ENCODE data around the gene CCDC82.
A peak's percentile ranks its signal among the peaks of the same experiment; 100 is the strongest.
"Not testable (repeated sequence)": the region's sequence is repeated elsewhere in the genome, so short reads cannot be mapped to it uniquely, and the experiment has no call there.

The CCDC82 gene

DNA sequence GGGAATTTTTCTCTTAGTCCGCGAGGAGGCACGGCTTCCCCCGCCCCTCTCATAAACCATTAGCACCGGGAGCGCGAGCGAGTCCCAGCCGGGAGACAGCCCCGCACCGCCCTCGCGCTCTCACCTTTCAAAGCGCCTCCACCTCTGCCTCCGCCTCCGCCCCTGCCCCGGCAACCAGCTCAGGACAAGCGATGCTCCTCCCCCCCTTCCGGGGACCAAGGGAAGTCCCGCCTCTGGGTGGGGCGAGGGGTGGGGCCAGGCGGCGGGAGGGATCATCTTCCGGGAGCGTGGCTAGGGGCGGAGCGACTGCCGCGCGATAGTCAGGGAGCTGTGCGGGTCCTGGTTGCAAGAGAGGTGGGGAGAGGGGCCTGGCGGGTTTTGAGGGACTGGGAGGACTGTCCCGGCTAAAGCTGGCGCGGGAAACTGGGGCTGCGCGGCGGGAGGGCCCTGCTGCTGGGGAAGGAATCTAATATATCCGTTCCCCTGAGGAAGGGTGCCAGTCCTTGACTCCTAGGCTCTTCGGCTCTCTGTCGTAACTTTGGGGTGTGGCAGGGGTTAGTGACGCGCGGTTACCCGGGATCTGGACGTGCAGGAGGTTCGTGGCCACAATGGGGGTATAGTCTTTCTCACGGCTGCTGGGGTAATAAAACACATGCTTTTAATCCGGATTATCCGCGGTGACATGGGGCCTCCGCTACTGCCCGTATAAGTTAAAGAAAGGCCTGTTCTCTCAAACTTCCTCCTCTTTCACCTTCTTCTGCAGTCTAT lies at the start of gene CCDC82, which contains the start of gene JRKL:
Gene CCDC82, minus strand, starts transcription at position 193 of the 768 bp plus-strand sequence. CDS start 5,165 bp downstream, outside the sequence.
Gene JRKL, plus strand, starts transcription at position 294 of the 768 bp plus-strand sequence. CDS start 637 bp downstream, outside the sequence.
- peak; percentile 97 for DNase-seq (ENCODE audit: low read depth)

DNA sequence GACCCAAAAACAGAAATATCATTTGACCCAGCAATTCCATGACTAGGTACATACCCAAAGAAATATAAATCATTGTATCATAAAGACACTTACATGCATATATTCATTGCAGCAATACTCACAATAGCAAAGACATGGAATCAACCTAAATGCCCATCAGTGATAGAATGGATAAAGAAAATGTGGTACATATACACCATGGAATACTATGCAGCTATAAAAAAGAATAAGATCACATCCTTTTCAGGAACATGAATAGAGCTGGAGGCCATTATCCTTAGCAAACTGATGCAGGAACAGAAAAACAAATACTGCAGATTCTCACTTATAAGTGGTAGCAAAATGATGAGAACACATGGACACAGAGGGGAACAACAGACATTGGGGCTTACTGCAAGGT lies 42.9 kb upstream of the CCDC82 start:
- DNase-seq (ENCODE audit: low read depth): not testable (repeated sequence)

- DNase-seq (ENCODE audit: low read depth): no peak
Observed at GRCh38 chr11:96430668-96431067, 41.0 kb upstream of the CCDC82 start.

DNA sequence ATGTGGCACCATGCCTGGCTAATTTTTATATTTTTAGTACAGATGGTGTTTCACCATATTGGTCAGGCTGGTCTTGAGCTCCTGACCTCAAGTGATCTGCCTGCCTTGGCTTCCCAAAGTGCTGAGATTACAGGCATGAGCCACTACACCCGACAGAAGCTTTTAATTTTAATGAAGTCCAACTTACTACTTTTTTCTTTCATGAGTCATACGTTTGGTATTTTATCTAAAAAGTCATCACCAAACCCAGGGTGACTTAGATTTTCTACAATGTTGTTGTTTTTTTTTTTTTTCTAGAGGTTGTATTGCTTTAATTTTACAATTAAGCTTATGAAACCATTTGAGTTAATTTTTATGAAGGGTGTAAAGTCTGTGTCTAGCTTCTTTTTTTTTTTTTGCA lies 35.0 kb upstream of the CCDC82 start:
- no peak for DNase-seq (ENCODE audit: low read depth)

DNA sequence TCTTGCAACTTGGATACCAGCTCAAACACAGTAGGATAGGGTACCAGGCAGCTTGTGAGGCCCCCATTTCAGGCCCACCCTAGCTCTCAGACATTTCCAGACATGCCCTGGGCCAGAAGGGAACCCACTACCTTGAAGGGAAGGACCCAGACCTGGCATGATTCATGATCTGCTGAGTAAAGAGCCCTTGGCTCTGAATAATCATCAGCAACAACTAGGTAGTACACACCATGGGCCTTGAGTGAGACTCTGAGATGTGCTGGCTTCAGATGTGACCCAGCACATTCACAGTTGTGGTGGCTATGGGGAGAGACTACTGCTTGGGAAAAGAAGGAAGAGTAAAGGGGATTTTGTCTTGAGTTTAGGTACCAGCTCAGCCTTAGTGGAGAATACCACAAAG lies 23.7 kb upstream of the CCDC82 start:
- no peak for DNase-seq (ENCODE audit: low read depth)

DNA sequence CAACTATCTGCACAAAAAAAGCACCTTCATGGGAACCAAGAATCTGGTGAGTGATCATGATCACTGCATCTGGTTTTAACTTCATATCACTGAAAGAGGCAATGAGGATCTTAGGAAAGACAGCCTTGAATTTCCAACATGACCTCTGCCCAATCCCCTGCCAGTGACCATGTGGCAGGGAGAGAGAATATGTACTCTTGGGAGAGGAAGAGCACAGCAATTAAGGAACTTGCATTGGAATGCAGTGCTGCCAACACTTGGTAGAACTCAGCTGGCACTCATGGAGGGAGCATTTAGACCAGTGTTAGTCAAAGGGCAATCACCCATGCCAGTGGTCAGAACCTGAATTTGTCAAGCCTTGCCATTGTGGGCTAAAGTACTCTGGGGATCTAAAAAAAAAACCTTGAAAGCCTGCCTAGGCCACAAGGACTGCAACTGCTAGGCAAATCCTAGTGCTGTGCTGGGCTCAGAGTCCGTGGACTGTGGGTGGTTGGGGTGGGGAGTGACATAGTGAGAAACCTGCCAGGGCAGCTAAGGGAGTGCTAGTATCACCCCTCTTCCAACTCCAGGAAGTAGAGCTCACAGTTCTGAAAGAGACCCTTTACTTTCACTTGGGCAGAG lies 23.2 kb upstream of the CCDC82 start:
- DNase-seq (ENCODE audit: low read depth): no peak

DNA sequence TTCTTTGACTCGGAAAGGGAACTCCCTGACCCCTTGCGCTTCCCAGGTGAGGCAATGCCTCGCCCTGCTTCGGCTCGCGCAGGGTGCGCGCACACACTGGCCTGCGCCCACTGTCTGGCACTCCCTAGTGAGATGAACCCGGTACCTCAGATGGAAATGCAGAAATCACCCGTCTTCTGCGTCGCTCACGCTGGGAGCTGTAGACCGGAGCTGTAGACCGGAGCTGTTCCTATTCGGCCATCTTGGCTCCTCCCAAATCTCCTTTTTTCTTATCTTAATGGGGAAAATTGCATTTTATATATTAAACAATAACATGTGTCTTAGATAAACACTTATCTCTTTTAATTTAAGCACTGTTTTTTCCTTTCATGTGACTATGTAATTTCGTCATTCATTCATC lies 21.7 kb upstream of the CCDC82 start:
- DNase-seq (ENCODE audit: low read depth): not testable (repeated sequence)

DNA sequence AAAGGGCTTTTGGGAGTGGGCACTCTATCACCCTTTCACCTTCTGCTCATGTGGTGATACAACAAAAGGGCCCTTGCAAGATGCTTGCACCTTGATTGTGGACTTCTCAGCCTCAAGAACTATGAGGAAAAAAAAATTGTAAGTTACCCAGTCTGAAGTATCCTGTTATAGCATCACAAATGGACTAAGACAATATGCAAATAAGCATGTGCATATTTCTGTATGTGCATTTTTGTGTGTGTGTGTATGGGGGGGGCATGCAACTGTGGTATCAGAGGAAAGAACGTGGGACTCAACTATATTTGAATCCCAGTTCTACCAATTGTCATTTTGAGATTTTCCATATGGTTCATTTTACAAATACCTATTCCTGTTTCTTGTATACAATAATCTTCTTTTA lies 11.0 kb upstream of the CCDC82 start:
- DNase-seq (ENCODE audit: low read depth): no peak

GRCh38 chr11:96397863-96398262 lies 8.2 kb upstream of the CCDC82 start:
- DNase-seq (ENCODE audit: low read depth): no peak

GRCh38 chr11:96396637-96397036 lies 6.9 kb upstream of the CCDC82 start:
- DNase-seq (ENCODE audit: low read depth): no peak

DNA sequence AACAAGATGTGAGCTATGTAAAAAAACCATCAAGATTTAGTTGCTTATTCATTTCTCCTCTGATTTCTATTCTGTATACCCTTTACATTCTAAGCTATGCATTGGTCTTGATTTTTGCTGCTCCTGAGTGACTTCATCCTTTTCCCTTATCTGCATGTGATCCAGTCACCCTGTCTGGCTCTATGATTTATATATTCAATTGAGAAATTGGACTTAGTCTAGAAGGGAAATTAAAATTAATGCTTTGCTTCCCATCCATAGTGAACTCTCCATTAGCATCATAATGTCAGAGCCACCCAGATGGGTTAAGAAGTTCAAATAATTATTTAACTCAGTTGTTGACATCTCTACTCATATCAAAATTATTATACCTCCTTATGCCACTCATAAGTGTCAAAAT lies 5.1 kb upstream of the CCDC82 start:
- DNase-seq (ENCODE audit: low read depth): no peak

DNA sequence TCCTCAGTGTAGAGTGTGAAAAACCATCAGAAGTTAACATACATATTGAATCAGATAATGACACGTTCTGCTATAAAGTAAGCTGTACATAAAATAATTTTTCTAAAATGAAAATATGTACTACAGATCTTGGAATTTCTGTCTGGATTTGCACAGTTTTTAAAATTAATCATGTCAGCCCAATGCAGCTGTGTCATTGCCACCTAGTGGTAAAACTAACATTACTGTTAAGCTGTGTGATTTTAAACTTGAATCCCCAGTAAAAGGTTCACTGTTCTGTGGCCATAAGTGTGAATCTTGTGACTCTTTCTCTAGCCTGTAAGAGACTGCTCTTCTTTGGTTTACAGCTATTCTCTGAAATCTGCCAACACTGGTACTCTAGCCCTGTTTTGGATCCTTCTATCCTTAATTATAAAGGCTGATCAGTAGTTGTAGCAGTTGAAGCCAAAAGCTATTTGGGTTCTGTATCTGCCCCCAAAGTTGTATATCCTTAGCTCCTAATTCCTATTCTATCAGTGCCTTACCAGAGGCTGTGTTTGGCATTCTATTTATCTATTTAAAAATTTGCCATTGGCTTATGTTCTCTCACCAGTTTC lies 4.1 kb upstream of the CCDC82 start:
- no peak for DNase-seq (ENCODE audit: low read depth)

DNA sequence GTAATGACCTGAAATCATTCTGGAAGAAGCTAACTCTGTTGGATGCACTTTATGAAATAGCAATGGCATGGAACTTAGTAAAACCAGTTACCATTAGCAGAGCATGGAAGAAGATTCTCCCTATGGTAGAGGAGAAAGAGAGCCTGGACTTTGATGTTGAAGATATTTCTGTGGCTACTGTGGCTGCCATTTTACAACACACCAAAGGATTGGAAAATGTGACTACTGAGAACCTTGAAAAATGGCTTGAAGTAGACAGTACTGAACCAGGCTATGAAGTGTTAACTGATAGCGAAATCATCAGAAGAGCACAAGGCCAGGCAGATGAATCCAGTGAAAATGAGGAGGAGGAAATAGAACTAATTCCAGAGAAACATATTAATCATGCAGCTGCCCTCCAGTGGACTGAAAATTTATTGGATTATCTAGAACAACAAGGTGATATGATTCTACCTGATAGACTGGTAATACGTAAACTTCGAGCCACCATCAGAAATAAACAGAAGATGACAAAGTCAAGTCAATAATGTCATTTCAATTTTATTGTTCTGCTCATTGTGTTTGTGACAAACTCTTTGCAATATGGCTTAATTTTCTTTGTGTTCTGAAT lies 2.1 kb upstream of the CCDC82 start:
- DNase-seq (ENCODE audit: low read depth): no peak

GRCh38 chr11:96390488-96390792 lies 728 bp upstream of the CCDC82 start:
- DNase-seq (ENCODE audit: low read depth): no peak

DNA sequence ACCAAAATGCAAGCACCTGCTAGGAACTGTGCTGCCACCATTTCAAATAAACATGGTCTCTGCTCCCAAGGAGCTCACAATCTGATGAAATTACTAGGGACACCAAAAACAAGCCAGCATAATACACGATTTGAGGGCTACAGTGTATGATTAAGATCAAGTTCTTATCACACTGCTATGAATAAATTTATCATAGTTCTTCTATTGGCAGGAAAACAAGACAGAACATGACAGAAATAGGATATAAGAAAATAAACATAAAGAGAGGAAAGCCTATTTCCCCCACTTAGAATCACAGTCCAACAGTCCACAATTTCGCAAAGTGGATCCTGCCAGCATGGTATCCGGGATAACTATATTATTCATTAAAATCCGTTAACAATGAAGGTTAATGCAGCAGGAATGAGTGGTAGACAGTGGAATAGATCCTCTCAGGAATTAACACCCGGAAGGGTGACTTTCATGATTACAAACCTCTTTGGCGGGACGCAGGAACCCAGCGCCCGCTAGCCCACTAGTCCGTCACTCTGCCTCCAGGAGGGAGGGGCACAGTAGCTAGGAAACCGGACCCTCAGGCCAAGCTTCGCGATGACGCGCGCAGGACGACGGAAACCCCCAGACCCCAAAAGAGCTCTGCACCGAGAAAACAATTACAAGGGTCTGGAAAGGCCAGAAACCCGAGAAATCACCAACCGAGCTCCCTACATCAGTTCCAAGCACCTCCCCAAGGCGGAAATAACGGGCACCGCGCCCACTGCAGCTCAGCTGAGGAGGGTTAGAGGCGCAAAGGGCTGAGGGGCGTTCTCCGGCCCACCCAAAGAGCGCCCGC lies 607 bp downstream of the CCDC82 start:
- no peak for DNase-seq (ENCODE audit: low read depth)

DNA sequence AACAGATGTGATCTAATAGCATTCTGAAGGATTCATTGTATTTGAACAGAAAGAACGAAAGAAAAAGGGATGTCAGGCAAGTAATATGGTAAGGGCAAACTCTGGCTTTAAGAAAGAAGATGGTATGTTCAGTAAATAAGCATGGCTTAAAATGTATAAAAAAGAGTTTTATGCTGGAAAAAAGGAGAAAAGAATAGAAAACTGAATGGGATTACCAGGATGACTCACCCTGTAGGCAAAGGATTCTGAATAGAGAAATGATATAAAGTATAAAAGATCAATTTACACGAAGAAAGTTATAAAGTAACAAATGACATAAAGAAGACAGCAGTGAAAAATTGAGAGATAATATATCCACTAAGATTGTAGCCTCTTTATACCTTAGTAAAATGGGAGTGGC lies 4.5 kb downstream of the CCDC82 start:
- no peak for DNase-seq (ENCODE audit: low read depth)

DNA sequence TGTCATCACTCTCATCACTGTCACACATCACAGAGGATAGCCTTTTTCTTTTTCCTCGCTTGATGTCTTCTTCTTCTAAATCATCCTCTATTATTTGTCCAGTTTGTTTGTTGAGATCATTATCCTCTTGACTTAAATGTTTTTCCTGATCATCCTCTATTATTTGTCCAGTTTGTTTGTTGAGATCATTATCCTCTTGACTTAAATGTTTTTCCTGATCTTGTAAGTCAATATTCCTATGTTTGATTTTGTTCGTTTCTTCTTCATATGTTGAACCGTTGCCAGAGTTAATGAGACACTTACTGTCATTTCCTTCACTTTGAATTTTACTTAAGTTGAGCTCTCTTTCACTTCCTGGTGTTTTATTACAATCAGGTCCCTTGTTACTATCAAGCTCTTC lies 5.6 kb downstream of the CCDC82 start:
- no peak for DNase-seq (ENCODE audit: low read depth)

DNA sequence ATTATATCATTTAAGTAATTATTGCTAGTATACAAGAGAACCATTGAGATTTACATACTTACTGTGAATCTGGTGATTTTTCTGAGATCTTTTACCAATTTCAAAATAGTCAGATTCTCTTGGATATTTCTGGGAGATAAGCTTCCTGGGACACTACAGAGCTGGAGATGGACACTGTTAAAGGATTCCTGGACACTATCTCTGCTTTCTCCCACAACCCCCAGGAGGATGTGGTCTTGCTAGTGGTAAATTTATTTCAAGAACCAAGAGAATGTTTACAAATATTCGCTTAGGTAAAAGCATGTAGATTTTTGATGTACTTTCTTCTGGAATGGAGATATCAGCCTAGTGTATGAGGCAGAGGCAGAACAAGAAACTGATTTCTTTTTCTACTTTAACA lies 12.9 kb downstream of the CCDC82 start:
- no peak for DNase-seq (ENCODE audit: low read depth)

- DNase-seq (ENCODE audit: low read depth): no peak
Observed at GRCh38 chr11:96373826-96374225, 15.9 kb downstream of the CCDC82 start.

DNA sequence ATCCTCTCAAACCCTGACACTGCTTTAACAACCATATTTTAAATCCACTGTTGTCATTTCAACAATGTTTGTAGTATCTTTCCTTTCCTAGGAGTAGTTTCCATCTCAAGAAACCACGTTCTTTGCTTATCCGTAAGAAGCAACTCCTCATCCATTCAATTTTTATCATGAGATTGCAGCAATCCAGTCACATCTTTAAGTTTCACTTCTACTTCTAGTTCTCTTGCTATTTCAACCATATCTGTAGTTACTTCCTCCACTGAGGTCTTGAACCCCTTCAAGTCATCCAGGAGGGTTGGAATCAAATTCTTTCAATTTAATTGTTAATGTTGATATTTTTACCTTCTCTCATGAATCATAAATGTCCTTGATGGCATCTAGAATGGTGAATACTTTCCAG lies 22.4 kb downstream of the CCDC82 start:
- no peak for DNase-seq (ENCODE audit: low read depth)

- DNase-seq (ENCODE audit: low read depth): no peak
Observed at GRCh38 chr11:96366024-96366423, 23.7 kb downstream of the CCDC82 start.

- no peak for DNase-seq (ENCODE audit: low read depth)
Observed at GRCh38 chr11:96365493-96365892, 24.2 kb downstream of the CCDC82 start.

All from stimulated activated CD8-positive, alpha-beta memory T cell treated with anti-CD3 and anti-CD28 coated beads, Interleukin-4, amount 100 ng/mL, for 24 hours (primary cell).